Neural cell (in vitro differentiated cells): ENCODE results near the gene EIF4E2. TPM values are rescaled to one million over a fixed set of nuclear protein-coding genes. Genes with fewer than 3 reads are reported as not detected.

ENCODE experiments used
- H2AFZ ChIP-seq: fragments of 200-600, 300-800 bp; sonication (generic), shearing (Covaris generic); 2 replicates; pipeline ENCODE4 v1.6.0; 2014; ENCODE audit warnings: low read depth, mild to moderate bottlenecking, antibody characterized with exemption, low read length, moderate library complexity
- H3F3A ChIP-seq: fragments of 200-600 bp; shearing (Covaris generic); 2 replicates; pipeline ENCODE4 v1.6.1; 2016; ENCODE audit warnings: mild to moderate bottlenecking, moderate library complexity, mixed read lengths, antibody characterized with exemption, low read length; ENCODE audit not compliant: insufficient read depth, poor library complexity, severe bottlenecking
- H3K27ac ChIP-seq: fragments of 200-600, 300-800 bp; sonication (generic), shearing (Covaris generic); 2 replicates; pipeline ENCODE4 v1.5.1; 2014; ENCODE audit warnings: mild to moderate bottlenecking, low read length, moderate library complexity
- H3K27me3 ChIP-seq: fragments of 300-800, 200-600 bp; sonication (generic), shearing (Covaris generic); 2 replicates; pipeline ENCODE4 v1.6.0; 2014; ENCODE audit warnings: mild to moderate bottlenecking, low read depth, low read length, moderate library complexity; ENCODE audit not compliant: insufficient read depth
- H3K36me3 ChIP-seq: fragments of 300-800, 200-600 bp; sonication (generic), shearing (Covaris generic); 2 replicates; pipeline ENCODE4 v1.5.1; 2014; ENCODE audit warnings: mild to moderate bottlenecking, antibody characterized with exemption, low read length, moderate library complexity; ENCODE audit not compliant: insufficient read depth
- H3K4me2 ChIP-seq: fragments of 300-800, 200-600 bp; sonication (generic), shearing (Covaris generic); 2 replicates; pipeline ENCODE4 v1.6.0; 2014; ENCODE audit warnings: mild to moderate bottlenecking, low read length
- H3K4me3 ChIP-seq: fragments of 300-800, 200-600 bp; sonication (generic), shearing (Covaris generic); 2 replicates; pipeline ENCODE4 v1.5.1; 2014; ENCODE audit warnings: mild to moderate bottlenecking, low read length, moderate library complexity
- H3K79me2 ChIP-seq: fragments of 200-600 bp; shearing (Covaris generic); replicated peaks from 2 replicates; pipeline ENCODE4 v1.6.0; 2014; ENCODE audit warnings: mild to moderate bottlenecking, low read length, moderate library complexity; ENCODE audit not compliant: insufficient read depth
- H3K9ac ChIP-seq: fragments of 300-800, 200-600 bp; sonication (generic), shearing (Covaris generic); 2 replicates; pipeline ENCODE4 v1.6.1; 2016; ENCODE audit warnings: mild to moderate bottlenecking, low read length, mixed read lengths
- H3K9me2 ChIP-seq: fragments of 200-600 bp; shearing (Covaris generic); 2 replicates; pipeline ENCODE4 v1.6.1; 2016; ENCODE audit warnings: mild to moderate bottlenecking, low read length, mixed read lengths; ENCODE audit not compliant: insufficient read depth
- H3K9me3 ChIP-seq: fragments of 200-600, 300-800 bp; sonication (generic), shearing (Covaris generic); 2 replicates; pipeline ENCODE4 v1.6.1; 2016; ENCODE audit warnings: mild to moderate bottlenecking, mixed run types, low read length, moderate library complexity, mixed read lengths
- H4K20me1 ChIP-seq: fragments of 200-600 bp; shearing (Covaris generic); 2 replicates; pipeline ENCODE4 v1.6.1; 2016; ENCODE audit warnings: mild to moderate bottlenecking, mixed run types; ENCODE audit not compliant: insufficient read depth
- EP300 ChIP-seq: fragments of 450-650 bp; conservative IDR thresholded peaks from 2 replicates; pipeline ENCODE4 v1.6.1; 2014; ENCODE audit warnings: antibody characterized with exemption, mild to moderate bottlenecking, moderate library complexity; ENCODE audit not compliant: poor library complexity, severe bottlenecking
- EZH2 ChIP-seq: fragments of 200-600, 300-800 bp; shearing (Covaris generic), sonication (generic); IDR thresholded peaks from 2 replicates; pipeline ENCODE4 v1.6.1; 2014; ENCODE audit warnings: antibody characterized with exemption, low read length, borderline replicate concordance, mild to moderate bottlenecking; ENCODE audit not compliant: insufficient read depth, poor library complexity, severe bottlenecking
- MXI1 ChIP-seq: fragments of 450-650 bp; conservative IDR thresholded peaks from 2 replicates; pipeline ENCODE4 v1.6.1; 2014; ENCODE audit warnings: antibody characterized with exemption, mild to moderate bottlenecking; ENCODE audit not compliant: poor library complexity, severe bottlenecking
- POLR2AphosphoS5 ChIP-seq: IDR thresholded peaks from 2 replicates; pipeline ENCODE4 v1.6.1; 2012
- RAD21 ChIP-seq: fragments of 450-650 bp; conservative IDR thresholded peaks from 2 replicates; pipeline ENCODE4 v1.6.1; 2014; ENCODE audit warnings: antibody characterized with exemption, mild to moderate bottlenecking, moderate library complexity
- REST ChIP-seq: IDR thresholded peaks from 2 replicates; pipeline ENCODE4 v1.6.1; 2012; ENCODE audit warnings: borderline replicate concordance
- SMC3 ChIP-seq: fragments of 450-650 bp; conservative IDR thresholded peaks from 2 replicates; pipeline ENCODE4 v1.6.1; 2014; ENCODE audit warnings: antibody characterized with exemption, mild to moderate bottlenecking, moderate library complexity; ENCODE audit not compliant: poor library complexity
- TAF1 ChIP-seq: IDR thresholded peaks from 2 replicates; pipeline ENCODE4 v1.6.1; 2012; ENCODE audit warnings: low read depth
- polyA plus RNA-seq: library from polyadenylated mRNA; depleted of rRNA; stranded (reverse); fragments of >200 nt; gene quantifications from 2 replicates; pipeline ENCODE4 v1.2.3, GENCODE V29; 2014
- TF ChIP-seq, protein P1 (sequence below): fragments of 450-650 bp; IDR thresholded peaks from 2 replicates; pipeline ENCODE4 v1.5.1; 2014; ENCODE audit warnings: antibody characterized with exemption, mild to moderate bottlenecking, moderate library complexity; ENCODE audit not compliant: poor library complexity, severe bottlenecking

EIF4E2 gene
- polyA plus RNA-seq, 1 donor from 2014 or later, result 57.6 TPM

DNA sequence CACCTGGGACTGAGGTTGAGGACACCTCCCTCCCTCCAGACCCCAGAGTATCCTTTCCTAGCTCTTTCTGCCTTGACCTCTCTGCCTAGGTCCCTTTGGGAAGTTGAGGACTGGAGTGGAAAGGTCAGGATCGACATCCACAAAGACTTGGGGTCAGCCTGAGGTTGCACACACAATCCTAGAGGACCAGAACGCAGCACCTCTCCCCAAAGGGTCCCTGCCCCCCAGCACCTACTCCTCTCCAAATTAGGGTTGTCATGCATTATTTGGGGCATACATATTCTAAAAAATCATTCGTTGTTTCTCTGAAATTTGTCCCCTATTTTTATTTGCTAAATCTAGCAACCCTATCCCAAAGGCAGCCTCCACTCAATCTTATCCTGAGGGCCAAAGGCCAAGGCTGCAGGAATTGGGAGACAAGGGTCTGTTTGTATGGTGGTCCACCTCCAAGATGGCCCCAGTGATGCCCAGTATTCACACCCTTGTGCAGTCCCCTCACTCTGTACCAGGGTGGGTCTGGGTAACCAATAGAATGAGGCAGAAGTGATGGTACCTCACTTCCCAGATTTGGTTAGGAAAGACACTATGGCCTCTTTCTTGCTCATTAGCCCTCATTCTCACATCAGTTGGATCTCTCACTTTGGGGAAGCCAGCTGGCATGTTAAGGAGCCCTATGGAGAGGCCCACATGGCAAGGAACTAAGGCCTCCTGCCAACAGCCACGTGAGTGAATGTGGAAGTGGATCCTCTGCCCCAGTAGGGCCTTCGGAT, 14.5 kb upstream of the EIF4E2 start:
- Histone ChIP-seq H3K9ac (no peak overlapping the region), H4K20me1 (no peaks in the 10 kb centered on the region), H3K27ac (no peak overlapping the region), H3K27me3 (no peaks in the 10 kb centered on the region), H3K9me2 (no peaks in the 10 kb centered on the region), H3K79me2 (no peaks in the 10 kb centered on the region), H2AFZ (no peak overlapping the region), H3K9me3 (no peaks in the 10 kb centered on the region), H3K4me2 (no peak overlapping the region), H3K4me3 (no peak overlapping the region), H3F3A (no peaks in the 10 kb centered on the region), H3K36me3 (no peaks in the 10 kb centered on the region)
- TF ChIP-seq MXI1 (no peak), EP300 (no peak), EZH2 (no peak), REST (no peak), TAF1 (no peak), SMC3 (no peak), RAD21 (no peak), POLR2AphosphoS5 (no peak)
- TF ChIP-seq, protein P1, sequence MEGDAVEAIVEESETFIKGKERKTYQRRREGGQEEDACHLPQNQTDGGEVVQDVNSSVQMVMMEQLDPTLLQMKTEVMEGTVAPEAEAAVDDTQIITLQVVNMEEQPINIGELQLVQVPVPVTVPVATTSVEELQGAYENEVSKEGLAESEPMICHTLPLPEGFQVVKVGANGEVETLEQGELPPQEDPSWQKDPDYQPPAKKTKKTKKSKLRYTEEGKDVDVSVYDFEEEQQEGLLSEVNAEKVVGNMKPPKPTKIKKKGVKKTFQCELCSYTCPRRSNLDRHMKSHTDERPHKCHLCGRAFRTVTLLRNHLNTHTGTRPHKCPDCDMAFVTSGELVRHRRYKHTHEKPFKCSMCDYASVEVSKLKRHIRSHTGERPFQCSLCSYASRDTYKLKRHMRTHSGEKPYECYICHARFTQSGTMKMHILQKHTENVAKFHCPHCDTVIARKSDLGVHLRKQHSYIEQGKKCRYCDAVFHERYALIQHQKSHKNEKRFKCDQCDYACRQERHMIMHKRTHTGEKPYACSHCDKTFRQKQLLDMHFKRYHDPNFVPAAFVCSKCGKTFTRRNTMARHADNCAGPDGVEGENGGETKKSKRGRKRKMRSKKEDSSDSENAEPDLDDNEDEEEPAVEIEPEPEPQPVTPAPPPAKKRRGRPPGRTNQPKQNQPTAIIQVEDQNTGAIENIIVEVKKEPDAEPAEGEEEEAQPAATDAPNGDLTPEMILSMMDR, result no peak

DNA sequence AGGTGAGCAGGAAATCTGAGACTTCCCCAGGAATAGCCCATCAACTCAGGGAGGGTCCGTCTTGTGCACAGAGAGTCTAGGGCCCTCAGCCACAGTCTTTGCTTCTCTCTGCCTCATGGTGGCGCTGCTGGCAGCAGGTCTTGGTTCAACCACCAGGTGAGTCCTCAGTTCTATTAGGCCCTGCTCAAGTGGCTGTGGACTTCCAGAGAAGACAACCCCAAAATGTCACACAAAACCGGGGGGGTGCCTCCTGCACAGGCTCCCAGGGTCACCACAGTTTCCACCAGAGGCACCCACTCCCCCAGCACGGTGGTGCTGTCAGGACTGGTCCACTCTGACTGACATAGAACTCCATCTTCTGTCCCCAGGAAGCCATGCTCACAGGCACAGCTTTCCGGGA, 13.4 kb upstream of the EIF4E2 start:
- Histone ChIP-seq H3K9me2 (no peaks in the 10 kb centered on the region), H3K79me2 (no peaks in the 10 kb centered on the region), H3F3A (no peaks in the 10 kb centered on the region), H2AFZ (no peak overlapping the region), H3K4me3 (no peak overlapping the region), H3K9ac (no peak overlapping the region), H3K4me2 (no peak overlapping the region), H3K9me3 (no peaks in the 10 kb centered on the region), H4K20me1 (no peaks in the 10 kb centered on the region), H3K27ac (no peak overlapping the region), H3K36me3 (no peaks in the 10 kb centered on the region), H3K27me3 (no peaks in the 10 kb centered on the region)
- TF ChIP-seq TAF1 (no peak), EZH2 (no peak), REST (no peak), EP300 (no peak), MXI1 (no peak), SMC3 (no peak), RAD21 (no peak), POLR2AphosphoS5 (no peak)
- TF ChIP-seq, protein P1, result no peak
